ENCODE measurements around the gene CDH12. TPM values are rescaled to one million over a fixed set of nuclear protein-coding genes. Genes with fewer than 3 reads are reported as not detected.

Gene CDH12
- total and polyA plus RNA-seq, 4 donors = 0.02 to 3.7 (median 0.31) TPM; not detected in 1

DNA sequence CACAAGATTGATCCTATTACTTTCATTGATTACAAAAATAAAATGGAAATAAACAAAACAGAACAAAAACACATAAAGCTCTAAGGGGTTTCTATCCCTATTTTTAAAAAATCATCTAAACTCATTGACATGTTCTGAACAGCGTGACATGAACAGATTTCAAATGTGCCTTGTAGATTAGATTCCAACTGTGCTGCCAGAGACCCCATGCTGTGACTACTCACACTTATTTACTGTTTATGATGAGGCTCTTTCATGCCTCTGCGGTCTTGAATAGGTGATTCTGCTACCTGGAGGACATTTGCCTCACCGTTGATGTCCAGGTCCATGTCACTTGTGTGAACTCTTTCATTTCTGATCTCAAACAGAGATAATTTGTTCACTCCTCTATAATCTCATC lies 990.2 kb downstream of the CDH12 start:
- TF ChIP-seq, protein P1, sequence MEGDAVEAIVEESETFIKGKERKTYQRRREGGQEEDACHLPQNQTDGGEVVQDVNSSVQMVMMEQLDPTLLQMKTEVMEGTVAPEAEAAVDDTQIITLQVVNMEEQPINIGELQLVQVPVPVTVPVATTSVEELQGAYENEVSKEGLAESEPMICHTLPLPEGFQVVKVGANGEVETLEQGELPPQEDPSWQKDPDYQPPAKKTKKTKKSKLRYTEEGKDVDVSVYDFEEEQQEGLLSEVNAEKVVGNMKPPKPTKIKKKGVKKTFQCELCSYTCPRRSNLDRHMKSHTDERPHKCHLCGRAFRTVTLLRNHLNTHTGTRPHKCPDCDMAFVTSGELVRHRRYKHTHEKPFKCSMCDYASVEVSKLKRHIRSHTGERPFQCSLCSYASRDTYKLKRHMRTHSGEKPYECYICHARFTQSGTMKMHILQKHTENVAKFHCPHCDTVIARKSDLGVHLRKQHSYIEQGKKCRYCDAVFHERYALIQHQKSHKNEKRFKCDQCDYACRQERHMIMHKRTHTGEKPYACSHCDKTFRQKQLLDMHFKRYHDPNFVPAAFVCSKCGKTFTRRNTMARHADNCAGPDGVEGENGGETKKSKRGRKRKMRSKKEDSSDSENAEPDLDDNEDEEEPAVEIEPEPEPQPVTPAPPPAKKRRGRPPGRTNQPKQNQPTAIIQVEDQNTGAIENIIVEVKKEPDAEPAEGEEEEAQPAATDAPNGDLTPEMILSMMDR (IDR thresholded peaks at IDR 0.05; ENCODE audit: control extremely low read depth, extremely low read depth) = no peak
- Histone ChIP-seq H3K27me3 (ENCODE audit: control insufficient read depth in 3 of 3, insufficient read depth in 3 of 3, low read length in 2 of 3) (no peaks in the 10 kb centered on the region), H3K9me3 (ENCODE audit: control insufficient read depth in 4 of 4, insufficient read depth in 3 of 4, low read length in 3 of 4) (peaks cover 0 to 5% (median 2%) of the 10 kb centered on the region in 4 donors), H3K36me3 (ENCODE audit: control insufficient read depth in 4 of 4, insufficient read depth in 4 of 4, low read length in 4 of 4) (no peaks in the 10 kb centered on the region), H3K9ac (ENCODE audit: insufficient read depth in 1 of 2, low read length in 2 of 2) (no peak overlapping the region), H3K4me3 (no peak overlapping the region), H3K27ac (ENCODE audit: low read depth in 1 of 2, low read length in 1 of 2) (no peak overlapping the region), H3K4me1 (ENCODE audit: control insufficient read depth in 5 of 5, insufficient read depth in 5 of 5, low read length in 5 of 5) (no peaks in the 10 kb centered on the region)
- ATAC-seq (ENCODE audit: insufficient read depth, low FRiP score) = no peak
- 54 to 58% methylated on average over 3 of the region's 3 CpGs for WGBS, 2 donors
- DNase-seq = no peak

DNA sequence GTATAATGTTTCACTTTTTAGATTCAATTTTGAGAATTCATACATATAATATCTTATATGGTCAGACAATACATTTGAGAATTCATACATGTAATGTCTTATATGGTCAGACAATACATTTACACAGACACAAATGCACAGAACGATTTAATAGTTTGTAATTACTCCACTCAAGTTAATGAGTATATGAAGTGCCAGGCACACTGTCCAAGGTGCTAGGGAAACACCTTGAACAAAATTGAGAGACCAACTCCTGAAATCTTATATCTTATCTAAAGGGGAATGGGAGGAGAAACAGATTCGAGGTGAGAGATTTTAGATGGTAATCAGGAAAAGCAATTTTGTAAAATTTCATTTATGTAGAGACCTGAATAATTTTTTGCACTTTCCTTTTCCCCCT lies 994.7 kb downstream of the CDH12 start:
- no peak for ATAC-seq (ENCODE audit: insufficient read depth, low FRiP score)
- no peaks in the 10 kb centered on the region for H3K4me1 ChIP-seq (ENCODE audit: control insufficient read depth in 5 of 5, insufficient read depth in 5 of 5, low read length in 5 of 5)
- H3K9ac ChIP-seq (ENCODE audit: insufficient read depth in 1 of 2, low read length in 2 of 2) = no peak overlapping the region
- TF ChIP-seq, protein P1 (IDR thresholded peaks at IDR 0.05; ENCODE audit: control extremely low read depth, extremely low read depth) = no peak
- no peaks in the 10 kb centered on the region for H3K36me3 ChIP-seq (ENCODE audit: control insufficient read depth in 4 of 4, insufficient read depth in 4 of 4, low read length in 4 of 4)
- no peak for DNase-seq
- H3K27me3 ChIP-seq (ENCODE audit: control insufficient read depth in 3 of 3, insufficient read depth in 3 of 3, low read length in 2 of 3) = no peaks in the 10 kb centered on the region
- no peak overlapping the region for H3K27ac ChIP-seq (ENCODE audit: low read depth in 1 of 2, low read length in 1 of 2)
- WGBS, 2 donors = 42 to 70% methylated on average over 2 of the region's 2 CpGs
- H3K9me3 ChIP-seq (ENCODE audit: control insufficient read depth in 4 of 4, insufficient read depth in 3 of 4, low read length in 3 of 4) = no peaks in the 10 kb centered on the region
- no peak overlapping the region for H3K4me3 ChIP-seq

DNA sequence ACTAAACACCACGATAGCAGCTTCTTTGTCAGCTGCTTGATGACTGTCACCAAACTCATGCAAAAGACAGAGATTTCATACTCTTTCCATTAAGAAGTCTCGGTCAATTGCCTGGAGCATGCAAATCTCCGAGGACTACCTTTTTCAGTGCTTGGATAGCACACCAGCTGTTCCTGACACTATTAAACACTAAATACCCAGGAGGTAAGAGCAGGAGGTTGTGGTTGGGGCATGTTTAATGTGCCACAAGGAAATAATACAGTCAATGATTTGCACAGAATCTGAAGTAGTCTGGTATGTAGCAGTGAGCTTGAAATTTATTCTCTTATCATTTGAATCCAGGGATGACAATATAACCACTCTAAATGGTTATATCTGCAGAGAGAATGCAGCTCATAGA lies 996.2 kb downstream of the CDH12 start:
- ATAC-seq (ENCODE audit: insufficient read depth, low FRiP score) = no peak
- DNase-seq = no peak
- TF ChIP-seq, protein P1 (IDR thresholded peaks at IDR 0.05; ENCODE audit: control extremely low read depth, extremely low read depth) = no peak

DNA sequence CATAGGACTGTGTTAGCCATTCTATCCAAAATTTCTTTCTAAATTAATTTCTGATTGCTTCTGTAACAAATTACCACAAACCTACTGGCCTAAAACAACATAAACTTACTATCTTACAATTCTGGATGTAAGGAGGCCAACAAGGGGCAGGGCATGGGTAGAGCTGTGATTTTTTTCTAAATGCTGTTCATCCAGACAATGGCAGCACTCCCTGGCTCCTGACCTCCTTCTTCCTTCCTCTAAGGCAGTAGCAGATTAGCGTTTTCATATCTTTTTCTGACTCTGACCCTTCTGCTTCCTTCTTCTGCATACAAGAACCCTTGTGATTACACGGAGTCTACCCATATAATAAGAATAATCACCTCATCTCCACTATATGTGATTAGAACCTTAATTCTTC lies 1005.8 kb downstream of the CDH12 start:
- no peaks in the 10 kb centered on the region for H3K36me3 ChIP-seq (ENCODE audit: control insufficient read depth in 4 of 4, insufficient read depth in 4 of 4, low read length in 4 of 4)
- DNase-seq (no peak), ATAC-seq (ENCODE audit: insufficient read depth, low FRiP score) (no peak)
- H3K9ac ChIP-seq (ENCODE audit: insufficient read depth in 1 of 2, low read length in 2 of 2) = no peak overlapping the region
- H3K27me3 ChIP-seq (ENCODE audit: control insufficient read depth in 3 of 3, insufficient read depth in 3 of 3, low read length in 2 of 3) = no peaks in the 10 kb centered on the region
- no peak overlapping the region for H3K27ac ChIP-seq (ENCODE audit: low read depth in 1 of 2, low read length in 1 of 2)
- no peak overlapping the region for H3K4me3 ChIP-seq
- no peaks in the 10 kb centered on the region for H3K9me3 ChIP-seq (ENCODE audit: control insufficient read depth in 4 of 4, insufficient read depth in 3 of 4, low read length in 3 of 4)
- peaks cover 0 to 2% (median 0%) of the 10 kb centered on the region in 5 donors for H3K4me1 ChIP-seq (ENCODE audit: control insufficient read depth in 5 of 5, insufficient read depth in 5 of 5, low read length in 5 of 5)
- TF ChIP-seq, protein P1 (IDR thresholded peaks at IDR 0.05; ENCODE audit: control extremely low read depth, extremely low read depth) = no peak
- WGBS, 2 donors = 38% methylated on average over 2 of the region's 2 CpGs

More for the DNA sequence above, 996.2 kb downstream of the CDH12 start:
- 61 to 77% methylated on average over 3 of the region's 3 CpGs for WGBS, 2 donors
- H3K27ac ChIP-seq (ENCODE audit: low read depth in 1 of 2, low read length in 1 of 2) = no peak overlapping the region
- no peak overlapping the region for H3K4me3 ChIP-seq
- no peaks in the 10 kb centered on the region for H3K36me3 ChIP-seq (ENCODE audit: control insufficient read depth in 4 of 4, insufficient read depth in 4 of 4, low read length in 4 of 4)
- no peaks in the 10 kb centered on the region for H3K4me1 ChIP-seq (ENCODE audit: control insufficient read depth in 5 of 5, insufficient read depth in 5 of 5, low read length in 5 of 5)
- H3K9me3 ChIP-seq (ENCODE audit: control insufficient read depth in 4 of 4, insufficient read depth in 3 of 4, low read length in 3 of 4) = no peaks in the 10 kb centered on the region
- no peaks in the 10 kb centered on the region for H3K27me3 ChIP-seq (ENCODE audit: control insufficient read depth in 3 of 3, insufficient read depth in 3 of 3, low read length in 2 of 3)
- no peak overlapping the region for H3K9ac ChIP-seq (ENCODE audit: insufficient read depth in 1 of 2, low read length in 2 of 2)

Data from lung (tissue), 12 donors.